Measurements from ENCODE around the gene FAM43B. TPM values are rescaled to one million over a fixed set of nuclear protein-coding genes. Genes with fewer than 3 reads are reported as not detected.

Gene FAM43B
- total RNA-seq, 1 donor from 2014 or later = 1.9 TPM

GRCh38 chr1:20603504-20604464 is 51.4 kb downstream of the FAM43B start:
- intact Hi-C loops (cut with micrococcal nuclease) = no loop called here
- H3K9me3 ChIP-seq (replicated peaks) = no peaks in the 10 kb centered on the region
- peaks cover 5% of the 10 kb centered on the region for H3K4me1 ChIP-seq
- H3K36me3 ChIP-seq = no peaks in the 10 kb centered on the region
- H3K27me3 ChIP-seq (ENCODE audit: low read depth) = no peaks in the 10 kb centered on the region
- no peak for TF ChIP-seq CTCF (IDR thresholded peaks at IDR 0.05; ENCODE audit: borderline replicate concordance)
- H3K27ac ChIP-seq (replicated peaks) = no peak overlapping the region
- no peak overlapping the region for H3K4me3 ChIP-seq
- DNase-seq = no peak

Other genes with a start within 250 kb of the FAM43B start
- gene CAMK2N1, start 66.4 kb upstream of the FAM43B start, total RNA-seq = 7.9 TPM
- 45.0 TPM for gene MUL1, start 44.4 kb upstream of the FAM43B start, total RNA-seq
- 2.0 TPM for gene CDA, start 36.5 kb downstream of the FAM43B start, total RNA-seq
- gene PINK1, start 80.9 kb downstream of the FAM43B start, total RNA-seq = 250 TPM
- gene DDOST, start 108.8 kb downstream of the FAM43B start, total RNA-seq = 120 TPM
- 4.6 TPM for gene KIF17, start 165.4 kb downstream of the FAM43B start, total RNA-seq
- gene SH2D5, start 180.1 kb downstream of the FAM43B start, total RNA-seq = not detected
- 118 TPM for gene HP1BP3, start 234.7 kb downstream of the FAM43B start, total RNA-seq